Measurements from ENCODE around the gene SCO2. TPM values are rescaled to one million over a fixed set of nuclear protein-coding genes. Genes with fewer than 3 reads are reported as not detected.

SCO2 gene
- total RNA-seq, 1 experiment from 2014 or later = 2.4 TPM

DNA sequence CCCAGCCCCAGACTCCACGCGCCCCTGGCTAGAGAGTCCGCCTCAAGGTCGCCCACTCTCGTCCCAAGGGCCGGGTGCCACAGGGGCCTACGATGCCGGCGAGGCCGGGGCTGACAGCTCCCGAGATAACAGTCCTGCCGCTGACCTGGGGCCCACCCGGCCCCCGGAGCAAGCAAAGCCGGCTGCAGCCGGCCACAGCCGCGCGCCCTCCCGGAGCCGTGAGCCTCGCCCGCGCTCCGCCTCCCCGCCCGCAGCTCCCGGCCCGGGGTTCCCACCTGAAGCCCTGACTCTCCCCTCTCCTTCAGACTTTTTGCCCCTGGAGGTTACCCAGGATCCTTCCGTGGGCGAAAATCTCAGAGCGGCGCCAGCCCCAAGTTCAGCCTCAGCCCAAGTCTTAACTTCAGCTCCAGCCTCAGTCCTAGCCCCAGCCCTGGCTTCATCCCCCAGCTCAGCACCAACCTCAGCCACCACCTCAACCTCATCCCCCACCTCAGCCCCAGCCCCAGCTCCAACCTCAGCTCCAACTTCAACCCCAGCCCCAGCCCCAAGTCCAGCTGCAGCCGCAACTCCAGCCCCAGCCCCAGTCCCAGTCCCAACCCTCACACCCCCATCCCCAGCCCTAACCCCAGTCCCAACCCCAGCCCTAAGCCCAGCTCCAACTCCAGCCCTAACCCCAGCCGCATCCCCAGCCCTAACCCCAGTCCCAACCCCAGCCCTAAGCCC is 22.0 kb upstream of the SCO2 start:
- BruUV-seq (replicated peaks) = no TSS peak
- POLR2A ChIA-PET = interaction anchor here (0.6 to 0.7 kb wide), 2 partner anchors 17 to 31 kb away, joined by 3 read pairs; no protein-coding TSS in a partner anchor
- DNase-seq (ENCODE audit: unreplicated experiment) = no peak
- Mint-ChIP-seq H3K4me1 (ENCODE audit: insufficient read depth, unreplicated experiment) (peaks cover 11% of the 10 kb centered on the region), H3K27ac (ENCODE audit: low read depth, unreplicated experiment) (no peak overlapping the region), H3K36me3 (ENCODE audit: insufficient read depth, unreplicated experiment) (no peaks in the 10 kb centered on the region), H3K27me3 (ENCODE audit: insufficient read depth, unreplicated experiment) (no peaks in the 10 kb centered on the region), H3K4me3 (ENCODE audit: unreplicated experiment) (no peak overlapping the region), H3K9me3 (ENCODE audit: unreplicated experiment) (no peaks in the 10 kb centered on the region)
- intact Hi-C loops (cut with micrococcal nuclease) = no loop called here
- CTCF ChIA-PET = interaction anchor here (1.2 kb wide), 1 partner anchor 143 kb away, joined by 3 read pairs; no protein-coding TSS in a partner anchor
- TF ChIP-seq, protein P1, sequence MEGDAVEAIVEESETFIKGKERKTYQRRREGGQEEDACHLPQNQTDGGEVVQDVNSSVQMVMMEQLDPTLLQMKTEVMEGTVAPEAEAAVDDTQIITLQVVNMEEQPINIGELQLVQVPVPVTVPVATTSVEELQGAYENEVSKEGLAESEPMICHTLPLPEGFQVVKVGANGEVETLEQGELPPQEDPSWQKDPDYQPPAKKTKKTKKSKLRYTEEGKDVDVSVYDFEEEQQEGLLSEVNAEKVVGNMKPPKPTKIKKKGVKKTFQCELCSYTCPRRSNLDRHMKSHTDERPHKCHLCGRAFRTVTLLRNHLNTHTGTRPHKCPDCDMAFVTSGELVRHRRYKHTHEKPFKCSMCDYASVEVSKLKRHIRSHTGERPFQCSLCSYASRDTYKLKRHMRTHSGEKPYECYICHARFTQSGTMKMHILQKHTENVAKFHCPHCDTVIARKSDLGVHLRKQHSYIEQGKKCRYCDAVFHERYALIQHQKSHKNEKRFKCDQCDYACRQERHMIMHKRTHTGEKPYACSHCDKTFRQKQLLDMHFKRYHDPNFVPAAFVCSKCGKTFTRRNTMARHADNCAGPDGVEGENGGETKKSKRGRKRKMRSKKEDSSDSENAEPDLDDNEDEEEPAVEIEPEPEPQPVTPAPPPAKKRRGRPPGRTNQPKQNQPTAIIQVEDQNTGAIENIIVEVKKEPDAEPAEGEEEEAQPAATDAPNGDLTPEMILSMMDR (IDR thresholded peaks at IDR 0.05; ENCODE audit: unreplicated experiment) = no peak

DNA sequence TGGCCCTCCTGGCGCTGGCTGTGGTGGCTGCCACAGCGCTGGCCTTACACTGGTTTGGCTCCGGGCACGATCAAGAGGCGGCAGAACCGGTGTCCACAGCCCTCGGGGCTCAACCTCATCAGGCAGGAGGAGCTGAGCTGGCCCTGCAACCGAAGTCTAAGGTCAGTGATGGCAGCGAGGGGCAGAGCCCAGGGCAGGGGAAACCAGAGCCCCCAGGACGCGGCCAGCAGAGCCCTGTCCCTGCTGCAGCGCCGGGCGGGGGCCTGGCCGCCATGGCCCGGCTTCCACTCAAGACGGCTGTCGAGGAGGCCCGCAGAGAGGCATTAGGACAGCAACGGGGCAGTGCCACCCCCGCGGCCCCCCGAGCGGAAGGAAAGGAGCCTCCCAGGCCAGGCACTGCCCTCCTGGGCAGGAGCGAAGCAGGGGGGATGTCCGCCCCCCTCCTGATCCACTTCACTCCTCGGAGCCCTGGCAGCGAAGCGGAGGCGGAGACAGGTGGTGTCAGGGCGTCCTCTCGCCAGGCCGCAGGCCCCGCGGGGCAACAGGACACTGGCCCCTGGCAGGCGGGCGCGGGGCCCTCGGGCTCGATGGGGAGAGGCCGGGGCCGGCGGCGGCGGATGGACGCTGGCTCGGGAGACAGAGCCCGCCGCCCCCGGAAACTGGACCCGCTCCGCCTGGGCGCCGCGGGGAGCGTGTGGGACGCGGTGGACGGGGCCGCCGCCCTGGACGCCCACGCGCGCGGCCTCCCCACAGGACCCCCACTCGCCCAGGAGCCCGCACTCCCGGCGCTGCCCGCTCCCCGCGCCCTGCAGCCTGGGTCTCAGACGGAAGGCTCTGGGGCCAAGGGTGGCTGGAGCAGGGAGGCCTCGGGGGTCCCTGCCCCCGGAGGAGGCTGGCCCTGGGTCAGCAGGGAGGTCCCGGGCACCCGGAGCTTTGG is 21.2 kb upstream of the SCO2 start:
- peaks cover 20% of the 10 kb centered on the region for H3K4me1 Mint-ChIP-seq (ENCODE audit: insufficient read depth, unreplicated experiment)
- no peaks in the 10 kb centered on the region for H3K36me3 Mint-ChIP-seq (ENCODE audit: insufficient read depth, unreplicated experiment)
- intact Hi-C loops (cut with micrococcal nuclease) = no loop called here
- ChIA-PET CTCF (interaction anchor here (1.2 kb wide), 1 partner anchor 144 kb away, joined by 3 read pairs; no protein-coding TSS in a partner anchor), POLR2A (interaction anchor here (2.1 kb wide), 1 partner anchor 21 kb away, joined by 13 read pairs; the partner anchor contains the start of gene SCO2)
- H3K4me3 Mint-ChIP-seq (ENCODE audit: unreplicated experiment) = no peak overlapping the region
- TF ChIP-seq, protein P1 (IDR thresholded peaks at IDR 0.05; ENCODE audit: unreplicated experiment) = no peak
- no TSS peak for BruUV-seq (replicated peaks)
- no peaks in the 10 kb centered on the region for H3K27me3 Mint-ChIP-seq (ENCODE audit: insufficient read depth, unreplicated experiment)
- no peak overlapping the region for H3K27ac Mint-ChIP-seq (ENCODE audit: low read depth, unreplicated experiment)
- no peak for DNase-seq (ENCODE audit: unreplicated experiment)
- H3K9me3 Mint-ChIP-seq (ENCODE audit: unreplicated experiment) = no peaks in the 10 kb centered on the region

DNA sequence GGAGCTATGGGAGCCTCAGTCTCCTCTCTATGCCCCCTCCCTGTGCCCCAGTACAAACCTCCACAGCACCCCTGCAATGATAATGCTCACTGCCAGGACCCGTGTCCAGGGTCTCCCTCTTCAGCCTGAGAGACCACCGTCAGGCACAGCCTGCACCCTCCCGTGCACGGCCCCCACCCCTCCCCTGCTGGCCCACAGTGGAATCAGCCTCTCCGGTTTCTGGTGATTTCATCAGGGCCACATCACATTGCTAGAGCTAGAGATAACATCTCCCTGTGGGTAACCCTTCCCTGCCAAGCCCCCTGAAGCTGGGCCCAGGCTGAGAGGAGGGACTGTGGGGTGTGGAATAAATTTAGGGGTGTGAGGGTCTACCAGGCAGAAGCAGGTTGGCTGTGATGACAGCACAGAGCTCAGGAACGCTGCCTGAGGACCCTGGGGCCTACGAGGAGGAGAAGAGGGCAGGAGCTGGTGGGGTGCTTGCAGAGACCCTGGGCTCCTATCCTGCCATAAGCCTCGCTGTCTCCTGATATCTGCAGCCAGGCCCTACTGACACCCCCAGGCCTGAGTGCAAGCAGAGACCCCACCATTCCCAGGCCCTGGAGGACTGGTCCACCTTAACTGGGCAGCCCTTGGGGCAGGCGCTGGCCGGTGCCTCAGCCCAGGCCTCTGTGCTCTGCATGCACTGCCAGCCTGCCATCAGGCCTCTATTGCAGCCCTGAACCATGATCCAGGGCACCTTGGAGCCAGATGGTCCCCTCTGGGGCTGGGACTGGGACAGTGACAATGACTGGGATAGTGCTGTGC is 20.3 kb upstream of the SCO2 start, which contains the start of gene KLHDC7B:
KLHDC7B (plus strand) TSS at position 378 of the 804 bp plus-strand sequence; CDS start at position 723, 345 bp downstream.
- intact Hi-C loops (cut with micrococcal nuclease) = no loop called here
- CTCF ChIA-PET = interaction anchor here (0.6 to 1.3 kb wide), 4 partner anchors 14 to 294 kb away, joined by 3 to 5 read pairs (median 4); no protein-coding TSS in a partner anchor
- Mint-ChIP-seq H3K27ac (ENCODE audit: low read depth, unreplicated experiment) (peak within 1 kb of the TSS; percentile 28), H3K4me3 (ENCODE audit: unreplicated experiment) (peak within 1 kb of the TSS; percentile 36), H3K27me3 (ENCODE audit: insufficient read depth, unreplicated experiment) (no peaks in the 10 kb centered on the region), H3K4me1 (ENCODE audit: insufficient read depth, unreplicated experiment) (peaks cover 28% of the 10 kb centered on the region), H3K36me3 (ENCODE audit: insufficient read depth, unreplicated experiment) (no peaks in the 10 kb centered on the region), H3K9me3 (ENCODE audit: unreplicated experiment) (no peaks in the 10 kb centered on the region)
- DNase-seq (ENCODE audit: unreplicated experiment) = no peak
- no TSS peak for BruUV-seq (replicated peaks)
- POLR2A ChIA-PET = interaction anchor here (0.6 to 2.1 kb wide), 9 partner anchors 14 to 93 kb away, joined by 3 to 13 read pairs (median 6); partner anchors contain the start of genes SCO2, SYCE3 and TYMP
- TF ChIP-seq, protein P1 (IDR thresholded peaks at IDR 0.05; ENCODE audit: unreplicated experiment) = no peak

All from MCF 10A (cell line).